IgD-negative memory B cell (primary cell): ENCODE measurements around the gene VWA3B. TPM values are rescaled to one million over a fixed set of nuclear protein-coding genes. Genes with fewer than 3 reads are reported as not detected.
"Not testable (repeated sequence)": the region's sequence is repeated elsewhere in the genome, so short reads cannot be mapped to it uniquely, and the experiment has no call there.

ENCODE experiments used
- H3K27ac Mint-ChIP-seq, 3 donors: one replicate each; pipeline ENCODE4 v1.8.0; 2020 to 2022; ENCODE audit warnings: mild to moderate bottlenecking in 3 of 3, mixed read lengths in 3 of 3, moderate library complexity in 1 of 3
- H3K27me3 Mint-ChIP-seq: one replicate; pipeline ENCODE4 v1.8.0; 2021; ENCODE audit warnings: mixed read lengths
- H3K36me3 Mint-ChIP-seq: one replicate; pipeline ENCODE4 v1.8.0; 2020; ENCODE audit warnings: mild to moderate bottlenecking, mixed read lengths
- H3K4me1 Mint-ChIP-seq, 3 donors: one replicate each; pipeline ENCODE4 v1.8.0; 2020 to 2022; ENCODE audit warnings: mixed read lengths in 3 of 3, mild to moderate bottlenecking in 1 of 3
- H3K4me3 Mint-ChIP-seq, 4 donors: one replicate each; pipeline ENCODE4 v1.8.0; 2020 to 2022; ENCODE audit warnings: mild to moderate bottlenecking in 4 of 4, mixed read lengths in 4 of 4, moderate library complexity in 3 of 4
- H3K9me3 Mint-ChIP-seq, 3 donors: one replicate each; pipeline ENCODE4 v1.8.0; 2020 to 2021; ENCODE audit warnings: mixed read lengths in 3 of 3, mild to moderate bottlenecking in 1 of 3
- polyA plus RNA-seq: library from polyadenylated mRNA; unstranded; fragments of 300-500 nt; fragmentation: Illumina TruSeq; gene quantifications from one replicate; pipeline ENCODE4 v1.2.3, GENCODE V29; 2021

Gene VWA3B
- polyA plus RNA-seq, 1 donor from 2014 or later, result not detected

DNA sequence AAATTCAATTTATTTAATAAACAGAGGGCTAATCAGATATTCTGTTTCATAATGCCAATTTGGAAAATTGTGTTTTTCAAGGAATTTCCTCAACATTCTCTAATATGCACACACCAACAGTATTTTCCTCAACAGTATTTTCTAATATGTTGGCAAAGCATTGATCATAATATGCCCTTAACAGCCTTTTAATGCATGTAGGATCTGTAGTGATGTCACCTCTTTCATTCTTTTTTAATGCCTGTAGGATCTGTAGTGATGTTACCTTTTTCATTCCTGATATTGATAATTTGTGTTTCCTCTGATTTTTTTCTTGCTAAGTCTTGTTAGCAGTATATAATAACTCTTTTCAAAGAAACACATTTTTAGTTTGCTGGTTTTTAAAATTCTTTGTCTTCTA lies 15.9 kb downstream of the VWA3B start:
- no peaks in the 10 kb centered on the region for H3K36me3 Mint-ChIP-seq
- peaks cover 0 to 1% (median 0%) of the 10 kb centered on the region in 3 donors for H3K4me1 Mint-ChIP-seq
- peaks cover 2 to 18% (median 6%) of the 10 kb centered on the region in 3 donors for H3K9me3 Mint-ChIP-seq
- H3K27ac Mint-ChIP-seq, result no peak overlapping the region
- no peaks in the 10 kb centered on the region for H3K27me3 Mint-ChIP-seq
- H3K4me3 Mint-ChIP-seq, result no peak overlapping the region

DNA sequence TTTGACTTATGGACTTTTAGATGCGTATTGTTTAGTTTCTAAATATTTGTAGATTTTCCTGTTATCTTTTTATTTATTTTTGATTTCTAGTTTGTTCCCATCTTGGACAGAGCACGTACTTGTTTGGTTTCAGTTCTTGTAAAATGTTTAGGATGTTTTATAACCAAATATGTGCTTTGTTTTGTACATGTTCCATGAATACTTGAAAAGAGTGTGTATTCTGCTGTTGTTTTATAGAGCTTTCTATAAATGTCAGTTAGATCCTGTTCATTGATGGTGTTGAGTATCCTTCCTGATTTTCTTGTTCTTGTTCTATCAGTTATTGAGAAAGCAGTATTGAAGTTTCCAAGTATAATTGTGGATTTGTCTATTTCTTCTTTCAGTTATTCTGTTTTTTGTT lies 21.1 kb downstream of the VWA3B start:
- no peaks in the 10 kb centered on the region for H3K27me3 Mint-ChIP-seq

DNA sequence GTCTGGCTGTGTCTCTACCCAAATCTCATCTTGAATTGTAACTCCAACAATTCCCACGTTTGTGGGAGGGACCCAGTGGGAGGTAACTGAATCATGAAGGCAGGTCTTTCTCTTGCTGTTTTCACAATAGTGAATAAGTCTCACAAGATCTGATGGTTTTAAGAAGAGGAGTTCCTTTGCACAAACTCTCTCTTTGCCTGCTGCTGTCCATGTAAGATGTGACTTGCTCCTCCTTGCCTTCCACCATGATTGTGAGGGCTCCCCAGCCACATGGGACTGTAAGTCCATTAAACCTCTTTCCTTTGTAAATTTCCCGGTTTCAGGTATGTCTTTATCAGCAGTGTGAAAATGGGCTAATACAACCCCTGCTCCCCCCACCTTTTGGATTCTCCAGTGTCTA lies 23.8 kb downstream of the VWA3B start:
- peaks cover 6 to 20% (median 18%) of the 10 kb centered on the region in 3 donors for H3K9me3 Mint-ChIP-seq
- H3K4me1 Mint-ChIP-seq, result peaks cover 0 to 5% (median 2%) of the 10 kb centered on the region in 3 donors
- H3K27ac Mint-ChIP-seq, result no peak overlapping the region
- no peaks in the 10 kb centered on the region for H3K27me3 Mint-ChIP-seq
- peaks cover 3% of the 10 kb centered on the region for H3K36me3 Mint-ChIP-seq
- no peak overlapping the region for H3K4me3 Mint-ChIP-seq

More for the DNA sequence above, 21.1 kb downstream of the VWA3B start:
- Mint-ChIP-seq H3K4me1 (peaks cover 0 to 3% (median 2%) of the 10 kb centered on the region in 3 donors), H3K4me3 (peak overlapping the region in 1 of 4 donors; percentile 3), H3K27ac (no peak overlapping the region), H3K36me3 (peaks cover 3% of the 10 kb centered on the region), H3K9me3 (peaks cover 3 to 16% (median 15%) of the 10 kb centered on the region in 3 donors)

DNA sequence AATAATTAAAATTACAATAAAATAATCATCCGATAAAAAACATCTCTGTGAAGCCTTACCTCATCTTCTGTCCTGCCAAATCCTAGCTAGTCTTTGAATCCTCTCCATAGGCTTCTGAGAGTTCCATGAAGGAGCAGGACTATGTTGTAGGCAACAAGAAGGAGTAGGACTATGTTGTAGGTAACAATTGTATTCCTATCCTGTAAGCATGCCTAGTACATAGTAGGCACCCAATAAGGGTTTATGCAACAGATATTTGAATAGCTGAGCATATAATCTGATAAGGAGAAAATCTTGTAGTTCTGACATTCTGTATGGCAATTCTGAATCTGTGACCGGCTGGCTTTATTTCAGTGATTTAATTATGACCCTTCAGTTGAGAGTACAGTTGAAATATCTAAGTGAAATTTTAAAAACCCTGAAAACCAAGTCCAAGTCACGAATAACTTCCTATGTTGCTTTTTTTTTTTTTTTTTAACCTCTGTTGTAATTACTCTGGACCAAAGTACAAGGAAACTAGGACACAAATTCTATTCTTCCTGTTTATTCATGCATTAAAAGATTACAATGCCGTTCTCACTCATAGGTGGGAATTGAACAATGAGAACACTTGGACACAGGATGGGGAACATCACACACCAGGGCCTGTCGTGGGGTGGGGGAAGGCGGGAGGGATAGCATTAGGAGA lies 27.8 kb downstream of the VWA3B start:
- peak overlapping the region in 1 of 4 donors; percentile 28 for H3K4me3 Mint-ChIP-seq
- H3K27ac Mint-ChIP-seq, result peak overlapping the region in 1 of 3 donors; percentile 33
- H3K9me3 Mint-ChIP-seq, result peaks cover 6 to 20% (median 14%) of the 10 kb centered on the region in 3 donors
- peaks cover 0 to 3% (median 2%) of the 10 kb centered on the region in 3 donors for H3K4me1 Mint-ChIP-seq
- no peaks in the 10 kb centered on the region for H3K27me3 Mint-ChIP-seq
- H3K36me3 Mint-ChIP-seq, result peaks cover 5% of the 10 kb centered on the region

DNA sequence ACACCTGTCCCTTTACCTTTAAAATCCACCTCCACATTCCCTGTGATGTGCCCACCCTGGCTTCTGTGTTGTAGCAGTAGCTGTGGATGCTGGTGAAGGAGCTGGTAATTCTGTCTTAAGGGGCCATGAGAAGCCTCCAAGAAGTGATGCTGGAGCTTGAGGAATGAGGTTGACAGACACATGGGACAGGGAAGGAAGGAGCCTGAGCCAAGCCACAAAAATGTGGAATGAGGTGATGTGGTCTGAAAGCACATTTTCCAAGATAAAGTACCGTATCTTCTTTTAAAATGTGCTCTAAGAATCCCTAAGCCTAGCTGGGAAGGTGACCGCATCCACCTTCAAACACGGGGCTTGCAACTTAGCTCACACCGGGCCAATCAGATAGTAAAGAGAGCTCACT lies 31.2 kb downstream of the VWA3B start:
- peaks cover 2% of the 10 kb centered on the region for H3K36me3 Mint-ChIP-seq
- peaks cover 0 to 4% (median 0%) of the 10 kb centered on the region in 3 donors for H3K4me1 Mint-ChIP-seq
- no peak overlapping the region for H3K4me3 Mint-ChIP-seq
- no peaks in the 10 kb centered on the region for H3K27me3 Mint-ChIP-seq
- H3K27ac Mint-ChIP-seq, result no peak overlapping the region
- H3K9me3 Mint-ChIP-seq, result peaks cover 3 to 7% (median 3%) of the 10 kb centered on the region in 3 donors

DNA sequence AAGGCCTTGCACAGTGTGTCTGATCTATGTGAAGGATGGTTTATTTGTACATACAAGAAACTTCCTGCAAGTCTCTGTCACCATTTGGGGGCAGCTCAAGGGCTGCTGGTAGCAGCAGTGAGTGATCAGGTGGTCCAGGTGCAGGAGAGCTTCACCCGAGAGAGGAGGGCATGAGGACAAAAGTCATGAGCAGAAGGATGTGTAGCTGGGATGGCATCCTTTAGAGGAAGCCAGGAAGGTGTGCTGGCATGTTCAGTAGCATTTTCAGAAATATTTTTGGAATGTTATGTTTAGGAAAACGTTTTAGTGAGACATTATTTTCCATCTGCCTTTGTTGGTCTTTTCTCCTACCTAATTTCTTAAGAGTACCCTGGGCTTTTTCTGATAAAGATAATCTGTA lies 31.9 kb downstream of the VWA3B start:
- H3K36me3 Mint-ChIP-seq, result peaks cover 2% of the 10 kb centered on the region
- H3K9me3 Mint-ChIP-seq, result peaks cover 0 to 3% (median 0%) of the 10 kb centered on the region in 3 donors
- H3K27me3 Mint-ChIP-seq, result no peaks in the 10 kb centered on the region
- peaks cover 1 to 10% (median 7%) of the 10 kb centered on the region in 3 donors for H3K4me1 Mint-ChIP-seq
- H3K27ac Mint-ChIP-seq, result no peak overlapping the region
- no peak overlapping the region for H3K4me3 Mint-ChIP-seq

DNA sequence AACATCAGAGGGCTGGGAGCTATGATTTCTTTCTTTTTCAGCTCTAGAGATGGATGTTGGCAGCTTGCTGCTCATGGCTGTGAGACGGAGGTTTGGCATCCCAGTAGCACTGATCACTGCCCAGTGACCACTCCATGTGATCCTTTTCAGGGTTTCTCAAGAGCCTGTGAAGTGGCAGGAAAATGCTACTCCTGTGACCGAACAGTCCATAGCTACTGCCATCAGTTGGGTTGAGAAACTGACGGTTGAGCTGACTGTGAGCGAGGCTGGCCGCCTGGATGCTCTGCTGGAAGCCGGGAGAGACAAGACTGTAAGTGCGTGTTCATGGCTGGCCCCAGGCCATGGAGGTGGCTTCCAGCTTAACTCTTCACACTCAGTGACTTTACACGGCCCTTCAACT lies 34.2 kb downstream of the VWA3B start:
- no peaks in the 10 kb centered on the region for H3K27me3 Mint-ChIP-seq
- H3K4me1 Mint-ChIP-seq, result peaks cover 7 to 12% (median 12%) of the 10 kb centered on the region in 3 donors
- H3K27ac Mint-ChIP-seq, result no peak overlapping the region
- no peaks in the 10 kb centered on the region for H3K9me3 Mint-ChIP-seq
- H3K36me3 Mint-ChIP-seq, result peaks cover 2% of the 10 kb centered on the region
- no peak overlapping the region for H3K4me3 Mint-ChIP-seq

DNA sequence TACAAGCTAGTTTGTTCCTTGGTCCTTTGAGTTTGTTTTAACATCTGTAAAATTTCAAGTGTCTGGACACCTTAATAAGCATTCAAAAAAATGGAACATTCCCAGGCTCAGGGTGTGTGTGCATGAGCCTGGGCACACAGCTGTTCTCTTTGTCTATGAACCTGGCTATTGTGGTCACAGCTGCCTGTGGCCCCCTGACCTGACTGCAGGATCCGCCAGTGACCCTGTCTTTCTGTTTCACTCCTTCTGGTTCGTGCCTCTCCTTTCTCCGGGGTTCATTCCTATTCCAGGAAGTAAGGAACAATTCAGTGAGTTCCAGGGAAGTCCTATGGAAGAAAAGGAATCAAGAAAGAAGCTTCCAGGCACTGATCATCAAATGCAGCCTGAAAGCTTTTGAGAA lies 35.6 kb downstream of the VWA3B start:
- H3K36me3 Mint-ChIP-seq, result no peaks in the 10 kb centered on the region
- no peak overlapping the region for H3K27ac Mint-ChIP-seq
- no peaks in the 10 kb centered on the region for H3K27me3 Mint-ChIP-seq

DNA sequence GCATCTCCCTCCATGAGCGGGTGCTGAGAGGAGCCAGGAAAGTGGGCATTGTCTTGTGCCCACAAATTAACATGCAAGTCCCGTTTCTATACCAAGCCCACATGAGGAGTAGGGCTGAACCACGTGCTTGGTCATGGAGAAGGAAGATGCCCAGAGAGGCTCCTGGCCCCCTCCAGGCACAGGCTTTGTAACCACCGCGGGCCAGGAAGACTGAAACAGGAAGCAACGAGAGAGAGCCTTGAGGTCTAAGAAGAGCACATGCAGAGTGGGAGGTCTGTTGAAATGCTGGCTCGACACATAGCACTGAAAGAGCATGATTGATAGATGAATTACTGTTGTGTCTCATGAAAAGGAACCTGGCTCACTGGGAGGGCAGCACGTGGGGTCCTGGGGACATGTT lies 36.3 kb downstream of the VWA3B start:
- Mint-ChIP-seq H3K9me3 (no peaks in the 10 kb centered on the region), H3K4me1 (peaks cover 7 to 12% (median 12%) of the 10 kb centered on the region in 3 donors), H3K36me3 (no peaks in the 10 kb centered on the region), H3K27ac (peak overlapping the region in 1 of 3 donors; percentile 2), H3K4me3 (peak overlapping the region in 1 of 4 donors; percentile 33), H3K27me3 (no peaks in the 10 kb centered on the region)

More for the DNA sequence above, 35.6 kb downstream of the VWA3B start:
- Mint-ChIP-seq H3K4me3 (no peak overlapping the region), H3K9me3 (no peaks in the 10 kb centered on the region), H3K4me1 (peaks cover 7 to 12% (median 12%) of the 10 kb centered on the region in 3 donors)

DNA sequence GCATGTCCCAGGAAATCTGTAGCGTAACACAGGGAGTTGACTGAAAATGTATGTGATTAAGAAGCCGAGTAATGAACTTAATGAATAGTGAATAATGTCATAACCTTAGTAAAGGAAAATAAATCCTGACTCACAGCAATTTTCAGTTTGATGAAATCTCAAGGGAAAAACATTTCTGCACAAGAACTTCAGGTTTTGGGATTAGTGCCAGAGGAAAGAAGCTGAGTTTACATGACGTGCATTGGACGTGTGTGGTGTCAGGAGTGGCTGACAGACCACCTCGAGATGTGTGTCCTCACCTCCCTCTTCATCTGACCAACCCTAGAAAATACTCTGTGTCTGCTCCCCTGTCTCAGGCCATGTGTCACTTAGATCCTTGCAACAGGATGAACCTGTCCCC lies 39.1 kb downstream of the VWA3B start:
- H3K27ac Mint-ChIP-seq, result peak overlapping the region in 1 of 3 donors; percentile 14
- peaks cover 7 to 12% (median 12%) of the 10 kb centered on the region in 3 donors for H3K4me1 Mint-ChIP-seq
- H3K36me3 Mint-ChIP-seq, result no peaks in the 10 kb centered on the region
- H3K9me3 Mint-ChIP-seq, result no peaks in the 10 kb centered on the region
- H3K4me3 Mint-ChIP-seq, result no peak overlapping the region
- H3K27me3 Mint-ChIP-seq, result no peaks in the 10 kb centered on the region

DNA sequence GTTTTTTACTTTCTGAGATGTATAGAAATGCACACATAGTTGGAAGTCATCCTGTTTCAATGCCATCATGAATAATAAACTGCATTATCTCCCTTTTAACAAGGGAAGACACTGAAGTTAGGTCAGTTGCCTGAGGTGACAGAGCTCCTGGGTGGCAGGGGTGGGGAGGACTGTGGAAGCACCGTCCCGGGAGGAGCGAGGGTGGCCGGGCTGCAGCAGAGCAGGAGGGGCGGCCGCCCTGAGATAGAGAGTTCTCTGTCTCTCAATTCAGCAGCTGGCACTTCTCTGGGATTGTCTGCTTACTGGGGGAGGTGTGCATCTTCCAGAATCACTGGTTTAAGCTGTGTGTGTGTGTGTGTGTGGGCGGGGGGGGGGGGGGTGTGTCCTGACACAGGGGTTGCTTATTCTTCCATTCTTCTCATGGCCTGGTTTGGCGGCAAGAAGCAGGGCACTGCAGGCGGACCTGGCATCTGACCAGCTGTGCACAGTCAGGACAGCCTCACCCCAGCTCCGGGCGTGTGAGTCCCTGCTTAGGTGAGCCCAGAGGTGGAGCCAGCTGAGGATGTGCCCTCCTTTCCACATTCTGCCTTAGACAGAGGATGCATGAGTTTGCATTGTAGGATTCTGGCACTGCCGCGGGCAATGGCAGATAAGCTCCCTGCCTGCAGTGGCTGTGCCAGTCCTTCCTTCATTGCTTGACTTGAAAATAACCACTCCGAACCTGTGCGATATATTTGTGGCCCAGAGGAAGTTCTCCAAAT lies 40.4 kb downstream of the VWA3B start:
- Mint-ChIP-seq H3K36me3 (no peaks in the 10 kb centered on the region), H3K27me3 (no peaks in the 10 kb centered on the region)

DNA sequence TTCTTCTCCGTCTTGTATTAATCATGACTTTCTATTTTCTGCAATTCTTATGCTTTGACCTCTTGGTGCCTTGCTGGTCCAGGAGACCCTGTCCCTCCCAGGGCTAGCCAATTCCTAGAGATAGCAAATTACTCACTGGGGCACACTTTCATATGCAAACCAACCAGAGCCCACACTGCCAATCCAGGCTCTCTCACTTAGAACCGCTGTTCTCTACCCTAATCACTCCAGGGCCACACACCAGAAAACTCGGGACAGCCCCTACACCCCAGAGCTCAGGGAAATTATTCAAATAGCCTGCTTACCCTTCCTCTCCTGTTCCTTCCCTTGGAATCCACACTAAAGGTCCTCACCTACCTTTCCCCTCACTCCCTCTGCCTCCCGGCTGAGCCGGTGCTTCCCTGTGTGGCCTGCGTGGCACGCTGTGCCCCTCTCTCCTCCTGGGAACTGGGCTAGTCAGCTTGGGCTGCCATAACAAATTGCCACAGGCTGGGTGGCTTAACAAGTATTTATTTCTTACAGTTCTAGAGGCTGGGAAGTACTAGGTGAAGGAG lies 41.7 kb downstream of the VWA3B start:
- H3K4me1 Mint-ChIP-seq, result peaks cover 7 to 12% (median 11%) of the 10 kb centered on the region in 3 donors
- no peak overlapping the region for H3K4me3 Mint-ChIP-seq
- no peak overlapping the region for H3K27ac Mint-ChIP-seq
- H3K9me3 Mint-ChIP-seq, result no peaks in the 10 kb centered on the region
- H3K27me3 Mint-ChIP-seq, result no peaks in the 10 kb centered on the region
- H3K36me3 Mint-ChIP-seq, result no peaks in the 10 kb centered on the region

More for the DNA sequence above, 40.4 kb downstream of the VWA3B start:
- H3K9me3 Mint-ChIP-seq, result no peaks in the 10 kb centered on the region
- peaks cover 7 to 12% (median 12%) of the 10 kb centered on the region in 3 donors for H3K4me1 Mint-ChIP-seq
- no peak overlapping the region for H3K27ac Mint-ChIP-seq
- no peak overlapping the region for H3K4me3 Mint-ChIP-seq

DNA sequence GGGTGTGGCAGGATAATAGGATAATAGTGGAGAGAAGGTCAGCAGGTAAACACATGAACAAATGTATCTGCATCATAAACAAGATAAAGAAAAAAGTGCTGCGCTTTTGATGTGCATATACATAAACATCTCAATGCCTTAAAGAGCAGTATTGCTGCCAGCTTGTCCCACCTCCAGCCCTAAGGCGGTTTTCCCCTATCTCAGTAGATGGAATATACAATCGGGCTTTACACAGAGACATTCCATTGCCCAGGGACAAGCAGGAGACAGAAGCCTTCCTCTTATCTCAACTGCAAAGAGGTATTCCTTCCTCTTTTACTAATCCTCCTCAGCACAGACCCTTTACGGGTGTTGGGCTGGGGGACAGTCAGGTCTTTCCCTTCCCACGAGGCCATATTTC lies 43.1 kb downstream of the VWA3B start:
- not testable (repeated sequence) for H3K27me3 Mint-ChIP-seq, H3K4me3 Mint-ChIP-seq, H3K27ac Mint-ChIP-seq, H3K9me3 Mint-ChIP-seq, H3K36me3 Mint-ChIP-seq
- peaks cover 8 to 18% (median 17%) of the 10 kb centered on the region in 3 donors for H3K4me1 Mint-ChIP-seq

DNA sequence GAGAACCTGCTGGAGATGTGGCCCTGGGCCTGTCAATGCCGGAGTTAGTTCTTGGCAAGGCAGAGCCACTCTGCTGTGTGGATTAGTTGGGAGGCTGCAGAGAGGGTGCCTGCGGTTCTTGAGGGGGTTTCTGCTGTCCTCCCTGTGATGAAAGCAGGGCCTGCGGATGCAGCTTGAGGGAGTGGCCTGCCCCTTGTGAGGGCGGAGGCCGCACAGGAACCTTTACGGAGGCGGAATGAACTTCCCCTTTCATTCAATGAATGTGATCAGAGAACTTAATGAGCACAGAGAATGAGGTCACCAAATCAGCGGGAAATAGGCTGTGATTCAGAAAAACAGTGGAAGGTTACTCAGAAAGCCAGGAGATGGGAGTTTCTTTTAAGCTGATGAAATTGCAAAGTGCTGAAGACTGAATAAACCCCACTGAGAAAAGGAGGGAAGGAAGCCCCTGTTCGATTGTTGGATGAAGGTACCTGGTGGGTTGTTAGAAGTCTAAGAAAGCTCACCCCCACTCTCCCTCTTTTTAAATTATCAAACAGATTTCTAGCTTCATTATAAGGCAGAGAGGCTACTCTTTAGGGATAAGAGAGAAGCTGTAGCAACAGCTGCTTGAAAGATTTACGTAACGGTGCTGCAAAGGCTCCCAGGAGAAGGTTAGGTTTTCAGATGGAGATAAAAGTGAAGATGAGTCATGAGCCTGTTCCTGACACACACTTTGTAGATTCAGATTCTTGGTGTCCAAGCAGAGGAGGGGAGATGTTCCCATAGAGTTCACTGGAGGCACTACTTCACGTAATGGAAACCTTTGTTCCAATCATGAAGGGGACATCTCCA lies 47.4 kb downstream of the VWA3B start:
- Mint-ChIP-seq H3K36me3 (no peaks in the 10 kb centered on the region), H3K9me3 (no peaks in the 10 kb centered on the region), H3K27me3 (no peaks in the 10 kb centered on the region), H3K27ac (peak overlapping the region in 2 of 3 donors; percentile 10 to 86), H3K4me1 (peaks cover 8 to 18% (median 17%) of the 10 kb centered on the region in 3 donors), H3K4me3 (peak overlapping the region in 2 of 4 donors; percentile 2 to 65)
